WERI-Rb-1 (cell line): ENCODE data around the gene OSTM1.

Experiments used
- DNase-seq: peaks from one replicate; pipeline ENCODE4 v3.0.0-alpha.2; 2020
- H3K27ac ChIP-seq: fragments of 250-450 bp; sonication (Bioruptor Pico); 2 replicates; pipeline ENCODE4 v1.5.1; 2020; ENCODE audit warnings: mild to moderate bottlenecking, moderate library complexity
- H3K27me3 ChIP-seq: fragments of 250-450 bp; sonication (Bioruptor Pico); 2 replicates; pipeline ENCODE4 v1.5.1; 2021; ENCODE audit warnings: mild to moderate bottlenecking, low read depth, moderate library complexity; ENCODE audit not compliant: insufficient read depth, severe bottlenecking
- H3K36me3 ChIP-seq: fragments of 250-450 bp; sonication (Bioruptor Pico); 2 replicates; pipeline ENCODE4 v1.5.1; 2020; ENCODE audit warnings: mild to moderate bottlenecking, moderate library complexity
- H3K4me3 ChIP-seq: 2 replicates; pipeline ENCODE4 v1.5.1; 2011; ENCODE audit warnings: low read depth, mild to moderate bottlenecking, control low read depth, low read length
- H3K9me3 ChIP-seq: fragments of 250-450 bp; sonication (Bioruptor Pico); 2 replicates; pipeline ENCODE4 v1.5.1; 2021; ENCODE audit warnings: mild to moderate bottlenecking, moderate library complexity; ENCODE audit not compliant: severe bottlenecking
- TF ChIP-seq, protein P1 (sequence below): IDR thresholded peaks from 2 replicates; pipeline ENCODE4 v1.5.1; 2011; ENCODE audit warnings: low read depth, mild to moderate bottlenecking, control low read depth, inconsistent platforms, low read length

Gene OSTM1

DNA sequence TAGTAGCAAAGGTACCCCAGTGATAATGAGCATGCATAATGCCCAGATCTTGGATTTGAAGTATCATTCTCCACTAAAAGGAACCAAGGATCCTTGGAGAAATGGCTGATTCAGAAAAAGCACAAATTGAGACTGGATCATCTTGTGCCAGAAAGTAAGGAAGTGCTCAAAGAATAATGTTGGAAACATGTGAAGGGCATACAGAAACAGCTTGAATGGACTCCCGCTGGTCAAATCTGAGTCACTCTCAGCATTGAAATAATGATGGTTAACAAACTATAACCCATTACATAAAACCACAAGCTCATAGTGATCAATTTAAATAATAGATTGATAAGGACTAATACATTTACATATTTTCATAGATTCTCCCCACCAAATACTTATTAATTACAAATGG is 3.6 kb upstream of the OSTM1 start:
- Histone ChIP-seq H3K36me3 (no peaks in the 10 kb centered on the region), H3K27ac (no peak overlapping the region), H3K9me3 (no peaks in the 10 kb centered on the region), H3K27me3 (no peaks in the 10 kb centered on the region), H3K4me3 (no peak overlapping the region)
- TF ChIP-seq, protein P1, sequence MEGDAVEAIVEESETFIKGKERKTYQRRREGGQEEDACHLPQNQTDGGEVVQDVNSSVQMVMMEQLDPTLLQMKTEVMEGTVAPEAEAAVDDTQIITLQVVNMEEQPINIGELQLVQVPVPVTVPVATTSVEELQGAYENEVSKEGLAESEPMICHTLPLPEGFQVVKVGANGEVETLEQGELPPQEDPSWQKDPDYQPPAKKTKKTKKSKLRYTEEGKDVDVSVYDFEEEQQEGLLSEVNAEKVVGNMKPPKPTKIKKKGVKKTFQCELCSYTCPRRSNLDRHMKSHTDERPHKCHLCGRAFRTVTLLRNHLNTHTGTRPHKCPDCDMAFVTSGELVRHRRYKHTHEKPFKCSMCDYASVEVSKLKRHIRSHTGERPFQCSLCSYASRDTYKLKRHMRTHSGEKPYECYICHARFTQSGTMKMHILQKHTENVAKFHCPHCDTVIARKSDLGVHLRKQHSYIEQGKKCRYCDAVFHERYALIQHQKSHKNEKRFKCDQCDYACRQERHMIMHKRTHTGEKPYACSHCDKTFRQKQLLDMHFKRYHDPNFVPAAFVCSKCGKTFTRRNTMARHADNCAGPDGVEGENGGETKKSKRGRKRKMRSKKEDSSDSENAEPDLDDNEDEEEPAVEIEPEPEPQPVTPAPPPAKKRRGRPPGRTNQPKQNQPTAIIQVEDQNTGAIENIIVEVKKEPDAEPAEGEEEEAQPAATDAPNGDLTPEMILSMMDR: no peak
- no peak for DNase-seq

DNA sequence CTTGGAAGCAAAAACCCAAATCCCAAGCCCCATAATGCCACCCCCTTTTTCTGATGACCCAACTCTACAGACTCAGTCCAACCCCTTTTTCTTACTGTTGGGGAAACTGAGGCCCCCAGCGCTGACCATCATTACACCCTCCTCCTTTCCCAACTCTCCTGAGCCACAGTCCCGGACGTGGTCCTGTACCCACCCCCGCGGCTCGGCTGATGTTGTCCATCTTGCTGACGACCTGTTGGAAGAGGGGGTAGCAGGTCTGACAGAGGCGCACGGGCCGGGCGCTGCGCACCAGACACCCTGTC is 533 bp downstream of the OSTM1 start:
- H3K27ac ChIP-seq: peak overlapping the region; percentile 59; the same call in 1 of the 2 replicates
- no peaks in the 10 kb centered on the region; the same call in 1 of the 2 replicates for H3K36me3 ChIP-seq
- TF ChIP-seq, protein P1: no peak
- no peak for DNase-seq
- H3K27me3 ChIP-seq: no peaks in the 10 kb centered on the region
- H3K9me3 ChIP-seq: no peaks in the 10 kb centered on the region
- peak overlapping the region; percentile 71 for H3K4me3 ChIP-seq

DNA sequence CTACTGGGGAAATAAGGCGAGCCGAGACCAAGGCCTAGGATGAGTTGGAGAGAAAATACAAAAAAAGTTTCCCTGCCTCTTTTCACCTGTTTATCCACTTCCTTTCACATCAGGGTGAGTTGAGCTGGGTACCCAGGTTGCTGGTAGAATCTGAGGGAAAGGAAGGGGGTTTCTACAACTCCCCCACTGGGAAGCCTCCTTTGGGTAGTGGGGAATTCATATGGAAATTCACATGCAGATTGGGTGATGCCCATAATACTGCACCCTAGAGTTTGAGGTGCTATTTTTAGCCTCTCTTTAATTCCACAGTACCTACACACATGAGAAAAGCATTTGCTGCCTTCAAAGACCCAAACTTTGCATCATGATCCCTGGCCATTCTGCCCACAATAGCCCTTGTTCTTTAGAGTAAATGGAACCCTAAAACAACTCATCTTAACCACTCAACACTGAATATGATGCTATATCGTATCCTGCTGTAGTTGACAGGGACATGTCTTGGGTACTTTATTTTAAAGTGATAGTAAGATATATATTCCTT is 2.7 kb downstream of the OSTM1 start:
- TF ChIP-seq, protein P1: no peak
- DNase-seq: no peak
- Histone ChIP-seq H3K9me3 (no peaks in the 10 kb centered on the region), H3K36me3 (no peaks in the 10 kb centered on the region; the same call in 1 of the 2 replicates), H3K27ac (no peak overlapping the region), H3K27me3 (no peaks in the 10 kb centered on the region), H3K4me3 (no peak overlapping the region)

DNA sequence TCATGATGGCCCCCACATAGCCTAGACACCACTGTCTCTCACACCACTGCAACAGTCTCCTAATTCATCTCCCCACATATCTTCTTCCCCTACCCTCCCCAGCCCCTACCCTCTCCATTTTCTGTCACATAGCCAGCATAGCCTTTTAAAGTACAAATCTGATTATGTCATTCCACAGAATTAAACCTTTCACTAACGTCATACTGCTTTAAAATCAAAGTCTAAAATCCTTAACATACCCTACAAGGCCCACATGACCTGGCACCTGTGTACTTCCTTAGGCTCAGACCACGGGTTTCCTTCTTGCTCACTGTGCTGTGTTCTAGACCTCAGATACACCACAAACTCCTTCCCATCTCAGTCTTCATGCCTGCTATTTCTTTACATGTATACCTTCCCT is 5.9 kb downstream of the OSTM1 start:
- TF ChIP-seq, protein P1: no peak
- DNase-seq: no peak
- no peaks in the 10 kb centered on the region for H3K9me3 ChIP-seq
- H3K36me3 ChIP-seq: no peaks in the 10 kb centered on the region; the same call in 1 of the 2 replicates
- H3K4me3 ChIP-seq: no peak overlapping the region
- no peaks in the 10 kb centered on the region for H3K27me3 ChIP-seq
- no peak overlapping the region for H3K27ac ChIP-seq

DNA sequence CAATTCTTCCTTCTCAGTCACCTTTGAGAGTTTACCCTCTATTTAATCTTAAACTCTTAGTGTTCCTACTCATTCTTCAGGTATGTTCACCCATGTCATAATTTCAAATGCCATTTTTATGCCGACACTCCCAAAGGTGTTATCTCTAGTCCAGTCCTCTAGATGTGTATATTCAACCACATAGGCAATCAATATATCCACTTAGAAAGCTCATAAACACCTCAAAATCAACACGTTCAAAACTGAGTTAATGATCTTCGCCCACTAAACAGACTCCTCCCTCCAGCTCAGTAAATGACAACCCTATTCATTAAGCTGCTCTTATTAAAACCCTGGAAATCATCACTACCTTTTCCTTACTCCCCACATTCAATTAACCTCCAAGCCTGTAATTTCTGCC is 6.4 kb downstream of the OSTM1 start:
- DNase-seq: no peak
- TF ChIP-seq, protein P1: no peak
- no peak overlapping the region for H3K4me3 ChIP-seq
- H3K27ac ChIP-seq: no peak overlapping the region
- H3K27me3 ChIP-seq: no peaks in the 10 kb centered on the region
- no peaks in the 10 kb centered on the region; the same call in 1 of the 2 replicates for H3K36me3 ChIP-seq
- H3K9me3 ChIP-seq: no peaks in the 10 kb centered on the region

DNA sequence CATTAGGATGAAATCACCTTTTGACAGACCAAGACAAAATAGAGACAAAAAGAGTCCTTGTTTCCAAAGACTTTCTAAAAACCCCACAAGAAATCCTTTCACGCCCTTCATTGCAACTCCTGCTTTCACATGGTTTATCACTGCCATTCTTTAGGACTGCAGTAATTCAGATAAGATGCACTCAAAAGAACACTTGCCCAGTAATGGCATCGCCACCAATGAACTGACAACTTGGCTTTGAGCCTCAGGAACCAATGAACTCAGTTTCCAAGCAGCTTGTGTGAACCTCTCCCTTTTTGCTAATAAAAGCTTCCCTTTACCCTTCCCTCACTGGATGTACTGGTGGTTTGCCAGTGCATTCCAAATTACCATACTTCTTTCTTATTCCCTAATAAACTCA is 21.8 kb downstream of the OSTM1 start:
- DNase-seq: no peak
- H3K36me3 ChIP-seq: no peaks in the 10 kb centered on the region
- no peak overlapping the region for H3K4me3 ChIP-seq
- TF ChIP-seq, protein P1: no peak
- no peaks in the 10 kb centered on the region for H3K9me3 ChIP-seq
- no peaks in the 10 kb centered on the region for H3K27me3 ChIP-seq
- no peak overlapping the region for H3K27ac ChIP-seq
